GM18511 (cell line): ENCODE data around the gene KIAA1671.

Experiments
- ATAC-seq: cut with Tn5 transposase; IDR thresholded peaks from one replicate; pipeline ENCODE4 v1.9.1; 2021; ENCODE audit warnings: mild to moderate bottlenecking, moderate library complexity; ENCODE audit not compliant: unreplicated experiment

The KIAA1671 gene

DNA sequence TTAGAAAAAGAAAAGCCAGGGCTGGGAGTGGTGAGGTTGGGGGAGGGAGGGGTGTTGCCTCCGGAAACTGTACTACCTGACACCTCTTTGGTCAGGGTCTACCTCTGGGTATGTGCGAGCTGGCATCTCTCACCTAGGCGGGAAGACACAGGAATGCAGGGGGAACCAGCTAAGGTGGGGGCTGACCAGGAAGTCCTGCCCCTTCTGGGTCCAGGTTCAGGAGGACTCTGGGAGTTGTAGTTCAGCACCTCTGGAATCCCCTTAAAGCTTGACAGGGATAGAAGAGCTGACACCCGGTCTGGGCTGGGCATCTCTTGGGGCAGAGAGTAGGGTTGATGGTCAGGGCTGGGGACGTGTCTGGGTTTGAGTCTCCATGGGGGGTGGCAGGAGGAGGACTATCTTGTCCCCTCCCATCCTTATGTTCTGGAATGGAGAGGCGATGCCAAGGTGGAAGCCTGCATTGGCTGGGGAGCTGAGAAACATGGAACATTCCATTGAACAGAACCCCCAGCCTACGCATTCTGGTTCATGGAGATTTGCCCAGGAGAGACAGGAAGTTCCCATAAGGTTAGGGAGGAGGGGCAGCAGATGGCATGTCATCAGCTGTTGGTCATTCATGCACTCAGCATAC lies 2.1 kb upstream of the KIAA1671 start:
- ATAC-seq, result no peak

DNA sequence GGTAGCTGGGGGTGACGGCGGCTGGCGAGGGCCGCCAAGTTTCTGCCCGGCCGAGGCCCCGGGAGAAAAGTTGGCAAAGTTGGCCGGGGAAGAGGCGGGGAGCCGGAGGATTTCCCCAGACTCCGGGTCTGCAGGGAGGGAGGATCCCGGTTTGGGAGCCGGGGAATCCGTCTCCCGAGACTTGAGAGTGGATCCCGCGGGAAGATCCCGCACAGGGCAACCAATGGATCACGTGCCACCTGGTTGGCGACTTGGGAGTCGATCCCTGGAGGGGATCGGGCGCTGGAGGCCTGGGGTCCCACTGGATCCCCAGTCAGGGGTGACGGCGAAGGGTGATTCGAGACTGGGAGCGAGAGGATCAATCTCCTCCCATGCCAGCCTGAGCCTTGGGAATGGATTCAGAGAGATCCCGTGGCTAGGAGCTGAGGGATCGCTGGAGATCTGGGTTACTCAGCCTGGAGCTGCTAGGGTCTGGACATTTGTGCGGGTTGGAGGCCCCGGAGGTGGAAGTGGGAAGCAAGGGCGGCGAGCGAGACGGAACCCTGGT lies 394 bp downstream of the KIAA1671 start:
- peak; percentile 6 for ATAC-seq

DNA sequence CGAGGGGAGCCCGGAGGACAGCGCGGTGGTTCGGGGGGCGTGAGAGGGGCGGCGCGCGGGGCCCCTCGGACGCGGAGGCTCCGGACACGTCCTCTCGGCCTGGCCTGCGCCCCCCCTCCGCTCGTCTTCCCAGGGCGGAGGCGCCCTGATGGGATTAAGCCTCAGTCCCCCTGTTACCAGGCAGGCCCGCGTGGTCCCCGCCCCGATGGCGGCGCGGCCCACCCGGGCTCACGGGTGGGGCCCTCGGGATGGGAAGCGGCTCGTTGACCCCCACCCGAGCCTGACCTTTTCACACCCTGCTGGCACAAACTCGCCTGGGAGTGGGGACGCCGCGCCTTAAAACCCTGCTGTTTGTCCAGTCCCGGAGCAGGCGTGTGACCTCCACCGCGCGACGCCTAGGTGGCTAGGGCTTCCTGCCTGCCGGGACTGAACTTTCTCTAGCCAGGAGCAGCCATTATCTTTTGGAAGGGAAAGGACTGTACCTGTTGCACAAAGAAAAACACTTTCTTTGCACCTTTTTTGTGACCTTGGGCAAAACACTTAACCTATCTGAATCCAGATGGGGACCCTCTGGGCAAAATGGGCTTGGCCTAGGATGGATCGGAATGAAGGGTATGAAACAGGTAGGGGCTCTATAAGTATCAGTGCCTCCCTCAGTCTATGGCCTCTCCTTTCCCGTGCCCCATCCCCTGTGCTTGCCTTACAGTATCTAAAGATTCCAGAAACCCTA lies 1.0 kb downstream of the KIAA1671 start:
- ATAC-seq, result no peak

DNA sequence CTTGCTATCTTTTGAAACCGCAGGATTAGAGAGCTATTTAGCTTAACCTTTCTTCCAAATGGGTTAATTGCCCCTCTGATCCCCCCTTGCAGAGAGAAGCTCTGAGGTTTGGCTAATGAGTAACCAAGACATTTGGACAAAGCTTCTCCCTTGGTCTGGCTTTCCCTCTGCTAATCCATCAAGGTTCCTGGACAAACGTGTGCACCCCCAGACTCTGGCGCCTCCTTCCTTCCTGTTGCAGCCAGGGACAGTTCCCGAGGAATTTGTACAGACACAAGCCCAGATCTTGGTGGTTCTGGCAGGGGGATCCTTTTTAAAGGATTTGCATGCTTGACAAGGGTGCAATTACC lies 1.6 kb downstream of the KIAA1671 start:
- ATAC-seq, result no peak

DNA sequence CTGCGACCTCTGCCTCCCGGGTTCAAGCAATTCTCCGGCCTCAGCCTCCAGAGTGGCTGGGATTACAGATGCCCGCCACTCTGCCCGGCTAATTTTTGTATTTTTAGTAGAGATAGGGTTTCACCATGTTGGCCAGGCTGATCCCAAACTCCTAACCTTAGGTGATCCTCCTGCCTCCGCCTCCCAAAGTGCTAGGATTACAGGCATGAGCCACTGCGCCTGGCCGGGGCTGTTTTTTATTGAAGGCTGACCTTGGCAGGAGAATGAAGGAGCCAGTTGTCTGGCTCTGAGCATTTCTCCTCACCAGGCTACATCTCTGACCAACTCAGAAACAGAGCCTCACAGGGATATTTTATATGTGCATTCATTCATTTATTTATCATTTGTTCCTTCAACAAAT lies 2.3 kb downstream of the KIAA1671 start:
- no peak for ATAC-seq

DNA sequence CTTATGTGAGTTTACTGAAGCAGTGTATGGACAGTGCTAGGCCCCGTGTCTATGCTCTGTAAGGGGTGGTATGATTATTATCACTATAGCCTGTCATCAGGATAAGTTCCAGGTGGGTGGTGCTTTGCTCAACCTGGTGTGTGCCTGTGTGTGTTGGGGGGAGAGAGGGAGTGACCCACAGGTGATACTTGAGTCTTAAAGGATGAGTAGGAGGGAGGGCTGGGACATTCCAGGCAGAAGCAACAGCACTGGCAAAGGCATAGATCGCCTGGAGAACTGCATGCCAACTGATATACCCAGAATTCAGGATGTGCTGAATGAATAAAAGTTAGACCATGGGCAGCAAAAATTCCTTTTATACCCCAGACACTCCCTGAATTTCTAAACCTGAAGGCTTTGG lies 4.5 kb downstream of the KIAA1671 start:
- no peak for ATAC-seq

DNA sequence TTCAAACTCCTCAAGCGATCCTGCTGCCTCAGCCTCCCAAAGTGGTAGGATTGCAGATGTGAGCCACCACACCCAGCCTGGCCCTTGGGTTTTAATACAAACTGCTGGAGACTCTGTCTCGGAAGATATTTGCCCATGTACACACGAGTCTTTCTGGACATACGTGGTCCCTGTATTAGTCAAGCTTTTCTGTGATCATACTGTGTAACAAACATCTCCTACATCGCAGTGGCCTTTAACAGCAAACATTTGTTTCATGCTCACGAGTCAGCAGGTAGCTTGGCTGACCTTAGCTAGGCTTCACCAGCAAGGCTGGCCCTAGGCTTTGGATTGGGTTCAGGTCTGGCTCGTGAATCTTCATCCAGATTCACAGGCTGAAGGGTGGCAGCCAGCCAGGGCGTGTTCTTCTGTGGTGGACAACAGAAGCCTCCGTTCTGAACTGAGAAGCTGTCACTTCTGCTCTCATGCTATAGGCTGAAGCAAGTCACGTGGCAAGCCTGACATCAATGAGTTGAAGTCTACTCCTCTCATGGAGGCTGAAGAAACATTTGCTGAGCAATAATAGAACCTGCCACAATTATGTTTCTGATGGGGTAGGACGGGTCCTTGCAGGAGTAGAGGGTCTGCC lies 8.8 kb downstream of the KIAA1671 start:
- ATAC-seq, result no peak

DNA sequence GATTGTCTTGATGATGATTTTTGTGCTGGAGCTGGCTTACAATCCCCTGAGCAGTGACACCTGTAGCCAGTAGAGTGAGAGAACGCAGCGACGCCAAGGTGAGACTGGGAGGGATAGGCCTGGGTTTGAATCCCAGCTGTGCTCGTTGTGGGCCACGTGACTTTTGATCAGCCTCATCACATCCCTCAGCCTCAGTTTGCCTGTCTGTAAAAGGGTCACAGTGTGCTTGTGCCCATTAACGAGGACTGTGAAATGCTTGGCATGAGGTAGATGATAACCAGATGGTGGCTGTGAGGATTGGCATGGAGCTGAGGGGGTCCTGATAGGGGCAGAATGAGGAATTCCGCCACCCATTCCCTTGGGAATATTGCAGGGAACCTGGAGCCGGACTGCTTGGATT lies 9.6 kb downstream of the KIAA1671 start:
- ATAC-seq, result no peak

DNA sequence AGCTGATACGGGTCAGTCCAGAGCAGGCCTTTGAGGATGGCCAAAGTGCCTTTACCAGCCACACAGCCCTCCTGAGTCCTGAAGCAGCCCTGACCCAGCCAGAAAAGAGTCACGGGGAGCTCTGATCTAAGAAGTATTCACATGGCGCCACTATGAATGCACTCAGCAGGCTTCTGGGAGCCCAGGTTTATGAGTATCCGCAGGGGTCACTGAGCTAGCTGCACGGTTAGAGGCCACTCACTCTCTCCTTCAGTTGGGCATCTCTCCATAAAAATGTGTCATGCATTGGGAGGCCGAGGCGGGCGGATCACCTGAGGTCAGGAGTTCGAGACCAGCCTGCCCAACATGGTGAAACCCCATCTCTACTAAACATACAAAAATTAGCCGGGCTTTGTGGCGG lies 10.3 kb downstream of the KIAA1671 start:
- ATAC-seq, result no peak

DNA sequence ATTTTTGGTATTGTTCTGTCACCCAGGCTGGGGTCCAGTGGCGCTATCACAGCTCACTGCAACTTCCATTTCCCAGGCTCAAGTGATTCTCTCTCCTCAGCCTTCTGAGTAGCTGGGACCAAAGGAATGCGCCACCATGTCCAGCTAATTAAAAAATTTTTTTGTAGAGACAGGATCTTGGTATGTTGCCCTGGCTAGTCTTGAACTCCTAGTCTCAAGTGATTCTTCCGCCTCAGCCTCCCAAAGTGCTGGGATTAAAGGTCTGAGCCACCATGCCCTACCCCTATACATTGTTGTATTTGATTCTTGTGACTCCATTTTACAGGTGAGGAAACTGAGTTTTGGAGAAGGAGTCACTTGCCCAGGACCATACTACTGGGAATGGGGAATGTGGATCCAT lies 11.9 kb downstream of the KIAA1671 start:
- no peak for ATAC-seq

DNA sequence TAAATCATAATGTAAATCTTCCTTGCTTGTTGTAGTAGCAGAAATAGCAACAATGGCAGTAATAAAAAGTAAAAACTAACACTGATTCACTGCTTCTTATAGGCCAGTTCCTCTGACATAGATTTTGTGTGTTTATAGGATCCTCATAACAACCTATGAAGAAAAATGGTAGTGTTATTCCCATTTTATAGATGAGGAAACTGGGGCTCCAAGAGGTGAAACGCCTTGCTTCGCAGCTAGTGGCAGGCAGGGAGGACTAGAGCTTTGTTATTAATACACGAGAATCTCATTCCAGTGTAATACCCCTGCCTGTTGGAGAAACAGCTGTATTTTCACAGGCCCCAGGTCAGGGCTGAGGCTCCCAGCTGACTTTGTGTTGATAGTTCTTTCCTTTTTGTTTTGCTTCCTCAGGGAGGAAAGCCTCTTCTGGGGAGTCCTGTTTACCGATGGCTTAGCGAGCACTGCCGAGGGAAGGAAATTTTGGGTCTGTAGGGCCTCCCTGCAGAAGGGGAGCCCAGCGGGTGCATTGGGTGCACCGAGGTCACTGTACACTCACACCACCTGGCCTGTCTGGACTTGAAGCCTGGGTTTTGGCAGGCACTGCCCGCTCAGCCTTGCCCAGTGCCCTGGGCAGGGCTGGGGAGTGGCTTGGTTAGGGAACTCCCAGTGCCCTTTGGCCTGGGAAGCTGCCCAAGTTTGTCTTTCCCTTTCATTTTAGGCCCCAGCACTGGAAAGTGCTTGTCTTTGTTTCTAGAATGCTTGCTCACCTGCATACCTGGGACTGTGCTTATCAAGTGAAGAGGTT lies 13.5 kb downstream of the KIAA1671 start:
- no peak for ATAC-seq

DNA sequence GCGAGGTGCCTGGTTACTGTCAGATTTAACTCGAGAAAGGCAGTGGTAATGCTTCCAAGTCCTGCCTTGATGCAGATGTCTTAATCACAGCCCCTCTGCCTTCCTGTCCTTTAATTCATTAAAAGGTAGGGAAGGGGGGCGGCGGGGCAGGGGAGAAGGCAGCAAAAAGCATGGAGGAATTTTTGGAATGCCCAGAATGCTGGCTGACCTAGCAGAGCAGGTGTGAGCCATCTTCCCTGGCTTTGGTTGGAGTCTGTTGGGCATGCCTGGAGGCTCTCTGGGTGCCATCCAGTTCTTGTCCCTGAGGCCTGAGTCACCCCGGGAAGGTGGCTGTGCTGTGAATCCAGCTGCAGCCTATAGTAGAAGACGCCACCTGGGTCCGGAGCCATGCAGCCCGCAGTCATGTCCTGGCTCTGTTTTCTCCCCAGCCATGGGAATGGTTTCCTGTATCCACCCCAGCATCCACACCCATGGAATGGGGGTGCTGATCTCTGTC lies 15.6 kb downstream of the KIAA1671 start:
- no peak for ATAC-seq

DNA sequence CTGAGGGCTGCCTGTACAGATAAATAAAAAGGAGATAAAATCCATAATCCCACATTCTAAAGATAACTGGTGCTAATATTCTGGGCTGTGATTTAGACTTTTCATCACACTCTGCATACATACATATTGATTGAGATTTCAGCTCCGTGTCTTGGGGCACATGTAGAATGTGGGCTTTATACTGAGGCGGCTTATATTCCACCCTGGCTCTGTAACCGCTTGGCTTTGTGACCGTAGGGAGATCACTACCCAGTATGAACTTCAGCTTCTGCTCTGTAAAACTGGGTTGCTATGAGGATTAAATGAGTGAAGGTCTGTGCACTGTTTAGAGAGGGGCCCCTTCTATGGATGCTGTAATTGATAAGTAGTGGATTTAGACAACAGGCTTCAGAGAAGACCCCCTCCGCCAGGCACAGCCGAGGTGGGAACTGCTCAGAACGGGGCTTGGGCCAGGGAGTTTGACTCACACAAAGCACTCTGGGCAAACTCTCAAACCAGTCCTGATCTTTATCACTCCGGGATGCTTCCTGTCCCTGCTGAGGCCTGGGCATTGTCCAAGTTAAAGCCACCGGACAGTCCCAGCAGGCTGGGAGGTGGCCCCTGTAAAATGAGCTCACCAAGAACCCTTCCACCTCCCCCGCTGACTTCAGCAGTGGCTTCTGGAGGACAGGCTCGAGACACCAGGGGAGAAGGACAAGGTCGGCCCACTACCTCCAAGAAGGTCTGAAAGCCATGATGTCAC lies 17.2 kb downstream of the KIAA1671 start:
- no peak for ATAC-seq

DNA sequence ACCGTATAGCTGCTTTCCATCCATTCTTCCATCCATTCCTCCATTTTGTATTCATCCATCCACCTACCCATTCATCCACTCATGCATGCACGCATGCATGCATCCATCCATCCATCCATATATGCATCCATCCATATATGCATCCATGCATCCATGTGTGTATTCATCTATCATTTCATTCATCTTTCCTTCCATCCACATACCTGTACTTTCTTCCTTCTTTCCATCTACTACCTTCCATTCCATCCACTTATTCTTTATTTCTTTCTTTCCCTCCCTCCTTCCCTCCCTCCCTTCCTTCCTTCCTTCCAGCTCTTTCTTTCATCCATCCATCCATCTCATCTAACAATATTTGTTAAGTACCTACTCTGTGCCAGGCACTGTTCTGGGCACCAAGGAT lies 19.9 kb downstream of the KIAA1671 start:
- no peak for ATAC-seq

DNA sequence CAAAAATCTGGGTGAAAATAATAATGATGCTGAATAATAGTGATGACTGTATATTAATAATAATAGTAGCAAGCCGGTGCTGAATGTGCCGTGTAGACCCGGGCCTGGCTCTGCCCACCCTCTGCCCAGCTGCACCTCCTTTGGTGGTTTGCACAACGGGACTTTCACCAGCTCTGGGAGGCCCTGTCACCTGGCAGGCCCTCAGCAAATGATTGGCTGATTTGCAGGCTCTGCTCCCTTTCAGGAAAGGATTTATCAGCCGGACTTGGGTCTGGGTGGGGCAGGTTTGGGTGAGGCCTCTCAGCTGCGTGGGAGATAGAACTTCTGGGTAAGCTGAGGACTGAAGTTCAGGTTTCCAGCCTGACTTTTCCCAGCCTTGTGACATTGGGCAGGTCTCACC lies 21.4 kb downstream of the KIAA1671 start:
- ATAC-seq, result no peak

DNA sequence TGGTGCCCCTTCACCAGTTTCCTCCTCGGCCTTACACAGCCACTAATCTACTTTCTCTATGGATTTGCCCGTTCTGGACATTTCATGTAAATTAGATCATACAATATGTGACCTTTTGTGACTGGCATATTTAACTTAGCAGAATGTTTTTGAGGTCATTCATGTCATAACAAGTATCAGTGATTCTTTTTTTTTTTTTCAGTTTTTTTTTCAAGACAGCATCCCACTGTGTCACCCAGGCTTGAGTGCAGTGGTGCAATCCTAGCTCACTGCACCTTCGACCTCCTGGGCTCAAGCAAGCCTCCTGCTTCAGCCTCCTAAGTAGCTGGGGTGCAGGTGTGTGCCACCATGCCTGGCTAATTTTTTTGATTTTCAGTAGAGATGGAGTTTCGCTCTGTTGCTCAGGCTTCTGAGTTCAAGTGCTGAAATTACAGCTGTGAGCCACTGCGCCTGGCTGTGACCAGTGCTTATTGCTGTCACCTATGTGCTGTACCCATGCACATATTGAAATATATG lies 22.7 kb downstream of the KIAA1671 start:
- no peak for ATAC-seq

DNA sequence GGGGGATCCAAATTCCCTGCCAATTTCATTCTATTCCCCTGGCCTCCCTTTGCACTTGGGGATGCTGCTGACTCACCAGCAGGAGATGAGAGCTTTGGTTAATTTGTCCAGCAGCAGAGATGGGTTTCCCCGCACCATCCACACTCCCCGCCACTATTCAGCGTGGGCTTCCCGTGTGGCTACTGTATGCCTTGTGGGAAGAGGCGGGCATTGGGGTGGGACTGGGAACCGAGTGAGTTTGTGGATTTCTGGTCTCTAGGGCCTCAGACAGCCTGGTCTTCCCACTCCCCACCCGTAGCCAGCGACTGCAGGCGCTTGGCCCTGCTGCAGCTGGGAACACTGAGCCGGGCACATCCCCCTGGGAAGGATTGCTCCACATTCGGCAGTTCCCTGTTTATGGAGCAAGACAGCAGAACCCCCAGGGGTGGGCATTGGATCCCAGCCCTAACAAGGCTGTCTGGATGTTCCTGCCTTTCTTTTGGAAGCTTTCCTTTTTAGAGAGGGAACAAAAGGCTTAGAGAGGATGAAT lies 23.4 kb downstream of the KIAA1671 start:
- no peak for ATAC-seq

DNA sequence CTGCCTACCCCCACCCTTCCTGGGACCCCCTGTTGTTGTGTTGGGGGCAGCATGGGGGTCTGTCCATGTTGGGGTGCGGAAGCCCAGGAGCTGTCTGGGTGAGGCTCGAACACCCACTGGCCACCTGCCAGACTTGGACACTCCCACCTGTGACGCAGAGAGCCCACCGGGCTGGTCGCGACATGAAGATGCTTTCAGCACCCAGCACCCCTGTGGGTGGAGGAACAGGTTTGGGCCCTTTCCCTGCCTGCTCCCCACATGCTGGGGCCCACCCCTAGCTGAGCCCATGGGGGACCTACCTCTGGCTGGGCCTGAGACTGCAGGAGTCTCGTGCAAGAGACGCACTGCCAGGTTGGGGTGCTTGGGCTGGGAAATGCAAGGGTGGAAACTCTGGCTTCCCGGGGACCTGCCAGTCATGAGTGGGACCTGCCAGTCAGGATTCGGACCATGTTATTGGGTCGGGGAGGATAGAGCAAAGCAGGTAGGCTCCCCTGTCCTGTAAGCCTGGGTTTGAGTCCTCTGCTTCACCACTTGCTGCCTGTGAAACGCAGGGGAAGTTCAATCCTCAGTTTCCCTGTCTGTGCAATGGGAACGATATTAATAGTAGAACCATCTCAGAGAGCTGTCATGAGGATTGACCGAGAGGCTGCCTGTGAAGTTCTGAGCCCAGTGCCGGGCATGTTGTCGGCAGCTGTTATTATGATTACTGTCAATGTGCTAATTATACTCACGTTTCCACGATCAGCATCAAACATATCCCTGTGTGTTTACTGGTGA lies 24.1 kb downstream of the KIAA1671 start:
- ATAC-seq, result no peak
